GM12892 (cell line): ENCODE data around the gene ATP2B2.

Experiments used
- DNase-seq: peaks from one replicate; pipeline ENCODE4 v3.0.0; 2011; ENCODE audit not compliant: insufficient read length
- FAIRE-seq: peaks from 2 replicates; lab custom pipeline; 2011; peaks lifted over from hg19 to GRCh38; lab: Jason Lieb, UNC
- POLR2A ChIP-seq: IDR thresholded peaks from 2 replicates; pipeline ENCODE4 v1.6.1; 2011; ENCODE audit warnings: low read depth, low read length, control low read depth
- POLR2AphosphoS5 ChIP-seq: IDR thresholded peaks from 2 replicates; pipeline ENCODE4 v1.6.1; 2011; ENCODE audit warnings: low read depth, low read length, control low read depth
- TAF1 ChIP-seq: IDR thresholded peaks from 2 replicates; pipeline ENCODE4 v1.6.1; 2011; ENCODE audit warnings: low read depth, mild to moderate bottlenecking, control low read depth, low read length, borderline replicate concordance

ATP2B2 gene

GRCh38 chr3:10394491-10395025 is 110.8 kb downstream of the ATP2B2 start:
- FAIRE-seq = no peak
- DNase-seq = no peak
- no peak for TF ChIP-seq POLR2AphosphoS5
- no peak for TF ChIP-seq POLR2A
- no peak for TF ChIP-seq TAF1

GRCh38 chr3:10393514-10393913 is 111.9 kb downstream of the ATP2B2 start:
- DNase-seq = no peak
- FAIRE-seq = no peak
- no peak for TF ChIP-seq POLR2A
- no peak for TF ChIP-seq TAF1
- no peak for TF ChIP-seq POLR2AphosphoS5

GRCh38 chr3:10392906-10393461 is 112.4 kb downstream of the ATP2B2 start:
- DNase-seq (no peak), FAIRE-seq (no peak)
- no peak for TF ChIP-seq TAF1
- no peak for TF ChIP-seq POLR2A
- TF ChIP-seq POLR2AphosphoS5 = no peak

GRCh38 chr3:10392244-10392643 is 113.1 kb downstream of the ATP2B2 start:
- DNase-seq (no peak), FAIRE-seq (no peak)
- TF ChIP-seq POLR2A (no peak), POLR2AphosphoS5 (no peak), TAF1 (no peak)

- no peak for TF ChIP-seq POLR2A
- TF ChIP-seq TAF1 = no peak
- no peak for TF ChIP-seq POLR2AphosphoS5
- FAIRE-seq (no peak), DNase-seq (no peak)
Observed at GRCh38 chr3:10391391-10391790, 114.0 kb downstream of the ATP2B2 start.

GRCh38 chr3:10390641-10391373 is 114.6 kb downstream of the ATP2B2 start:
- FAIRE-seq (no peak), DNase-seq (no peak)
- TF ChIP-seq POLR2AphosphoS5 (no peak), TAF1 (no peak), POLR2A (no peak)

- TF ChIP-seq POLR2AphosphoS5 (no peak), TAF1 (no peak), POLR2A (no peak)
- no peak for DNase-seq
Observed at GRCh38 chr3:10389995-10390394, 115.4 kb downstream of the ATP2B2 start.

GRCh38 chr3:10389339-10389738 is 116.0 kb downstream of the ATP2B2 start:
- FAIRE-seq (peak; percentile 24), DNase-seq (no peak)
- TF ChIP-seq POLR2AphosphoS5 = no peak
- TF ChIP-seq POLR2A = no peak
- TF ChIP-seq TAF1 = no peak

More at GRCh38 chr3:10389995-10390394, 115.4 kb downstream of the ATP2B2 start:
- FAIRE-seq = peak; percentile 90

- DNase-seq (no peak), FAIRE-seq (no peak)
- TF ChIP-seq POLR2AphosphoS5 = no peak
- TF ChIP-seq TAF1 = no peak
Observed at GRCh38 chr3:10387881-10388609, 117.3 kb downstream of the ATP2B2 start.

GRCh38 chr3:10386121-10386520 is 119.3 kb downstream of the ATP2B2 start:
- DNase-seq = no peak
- TF ChIP-seq POLR2AphosphoS5 = no peak
- no peak for TF ChIP-seq TAF1
- TF ChIP-seq POLR2A = no peak
- no peak for FAIRE-seq

GRCh38 chr3:10384541-10385360 is 120.6 kb downstream of the ATP2B2 start:
- FAIRE-seq (no peak), DNase-seq (no peak)
- TF ChIP-seq POLR2A (no peak), TAF1 (no peak), POLR2AphosphoS5 (no peak)

- no peak for TF ChIP-seq POLR2AphosphoS5
- TF ChIP-seq TAF1 = no peak
- no peak for TF ChIP-seq POLR2A
- FAIRE-seq = no peak
Observed at GRCh38 chr3:10383850-10384248, 121.5 kb downstream of the ATP2B2 start.

More at GRCh38 chr3:10383850-10384248, 121.5 kb downstream of the ATP2B2 start:
- DNase-seq = no peak
